Activated CD8-positive, alpha-beta memory T cell treated with anti-CD3 and anti-CD28 coated beads, Interleukin-2, amount 50 U/mL, for 24 hours (primary cell): ENCODE results near the gene TMEM45A.
"Not testable (repeated sequence)": the region's sequence is repeated elsewhere in the genome, so short reads cannot be mapped to it uniquely, and the experiment has no call there.

ENCODE experiments used
- DNase-seq: peaks from one replicate; pipeline ENCODE4 v3.0.0-alpha.2; 2020; ENCODE audit errors: extremely low read depth

Gene TMEM45A, protein sequence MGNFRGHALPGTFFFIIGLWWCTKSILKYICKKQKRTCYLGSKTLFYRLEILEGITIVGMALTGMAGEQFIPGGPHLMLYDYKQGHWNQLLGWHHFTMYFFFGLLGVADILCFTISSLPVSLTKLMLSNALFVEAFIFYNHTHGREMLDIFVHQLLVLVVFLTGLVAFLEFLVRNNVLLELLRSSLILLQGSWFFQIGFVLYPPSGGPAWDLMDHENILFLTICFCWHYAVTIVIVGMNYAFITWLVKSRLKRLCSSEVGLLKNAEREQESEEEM

DNA sequence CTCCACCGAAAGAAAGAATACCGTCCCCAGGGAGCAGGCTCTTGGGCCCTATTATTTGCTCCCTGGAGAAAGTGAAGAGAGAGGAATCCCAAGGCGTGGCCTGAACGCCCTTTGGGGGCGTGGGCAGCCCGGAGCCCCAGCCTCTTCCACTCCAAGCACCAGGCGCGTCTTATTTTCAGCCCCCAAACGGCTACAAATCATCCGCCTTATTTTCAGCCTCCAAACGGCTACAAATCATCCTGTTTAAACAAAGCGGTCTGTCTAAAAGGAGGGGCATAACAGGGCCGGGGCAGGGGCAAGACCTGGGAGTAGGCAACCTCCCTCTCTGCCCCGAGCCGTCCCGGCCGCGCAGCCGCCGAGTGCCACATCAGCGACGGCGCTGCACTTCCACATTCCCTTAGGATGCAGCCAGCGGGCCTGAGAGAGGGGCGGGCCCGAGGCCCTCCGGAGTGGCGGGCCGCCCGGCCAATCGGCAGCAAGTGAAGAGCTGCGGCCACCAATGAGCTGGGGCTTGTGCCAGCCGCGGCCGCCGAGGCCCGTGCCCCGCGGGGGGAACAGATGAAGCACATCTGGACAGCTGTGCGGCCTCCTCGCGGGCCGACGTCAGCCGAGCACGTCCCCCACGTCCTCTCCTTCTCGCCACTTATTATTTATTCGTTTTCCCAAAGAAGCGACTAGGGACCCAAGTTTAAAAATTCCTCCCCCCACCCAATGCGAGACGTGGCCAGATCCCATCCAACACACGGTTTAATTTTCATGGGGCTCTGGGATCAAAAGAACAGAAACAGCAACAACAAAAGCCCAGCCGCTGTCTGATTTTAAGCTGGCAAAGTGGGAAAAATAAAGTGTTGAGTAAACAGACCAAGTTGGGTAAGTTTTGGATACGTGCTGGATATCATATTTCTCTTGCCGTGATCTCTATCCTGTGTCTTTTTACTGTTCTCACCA lies at the start of gene TMEM45A:
Gene TMEM45A (plus strand): TSS at position 561 of the 948 bp plus-strand sequence. CDS start 62,593 bp downstream, outside the sequence.
- DNase-seq: peak; percentile 51

DNA sequence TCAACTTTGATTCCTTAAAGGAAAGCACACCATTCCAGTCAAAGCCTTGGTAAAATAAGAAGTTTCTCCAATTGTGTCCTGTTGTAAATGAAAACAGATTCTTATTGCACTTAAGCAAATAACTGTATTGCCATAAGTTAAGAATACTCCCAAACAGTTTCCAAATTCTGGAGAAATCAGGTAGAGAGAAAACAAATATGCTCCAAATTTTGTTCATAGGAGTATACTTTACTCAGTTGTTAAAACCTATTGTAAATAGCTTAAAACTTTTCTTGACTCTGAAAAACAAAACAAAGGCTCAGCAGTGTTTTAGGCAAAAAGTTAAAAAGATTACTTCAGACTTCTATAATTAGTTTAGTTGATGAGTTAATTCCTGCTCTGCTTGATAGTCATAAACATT lies 48.7 kb upstream of the TMEM45A start:
- no peak for DNase-seq

DNA sequence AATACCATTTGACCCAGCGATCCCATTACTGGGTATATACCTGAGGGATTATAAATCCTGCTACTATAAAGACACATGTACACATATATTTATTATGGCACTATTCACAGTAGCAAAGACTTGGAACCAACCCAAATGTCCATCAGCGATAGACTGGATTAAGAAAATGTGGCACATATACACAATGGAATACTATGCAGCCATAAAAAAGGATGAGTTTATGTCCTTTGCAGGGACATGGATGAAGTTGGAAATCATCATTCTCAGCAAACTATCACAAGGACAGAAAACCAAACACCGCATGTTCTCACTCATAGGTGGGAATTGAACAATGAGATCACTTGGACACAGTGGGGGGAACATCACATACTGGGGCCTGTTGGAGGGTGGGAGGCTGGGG lies 45.4 kb upstream of the TMEM45A start:
- DNase-seq: not testable (repeated sequence)

DNA sequence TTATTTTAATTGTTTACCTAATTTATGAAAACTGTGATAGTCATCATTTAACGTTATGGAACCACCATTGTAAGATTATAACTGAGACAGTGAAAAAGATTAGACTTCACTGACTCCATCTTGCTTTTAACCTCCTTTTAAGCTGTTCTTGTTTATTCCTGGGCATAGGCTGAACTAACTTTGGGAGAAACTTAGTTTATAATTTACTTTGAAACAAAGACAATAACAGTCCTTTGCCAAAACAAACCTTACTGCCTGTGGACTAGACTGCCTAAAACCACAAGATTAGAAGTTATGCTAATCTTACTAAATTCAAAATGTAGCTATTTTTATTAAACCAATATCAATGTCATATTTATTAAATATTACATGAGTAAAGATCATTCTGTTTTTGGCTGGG lies 44.3 kb upstream of the TMEM45A start:
- DNase-seq: no peak

DNA sequence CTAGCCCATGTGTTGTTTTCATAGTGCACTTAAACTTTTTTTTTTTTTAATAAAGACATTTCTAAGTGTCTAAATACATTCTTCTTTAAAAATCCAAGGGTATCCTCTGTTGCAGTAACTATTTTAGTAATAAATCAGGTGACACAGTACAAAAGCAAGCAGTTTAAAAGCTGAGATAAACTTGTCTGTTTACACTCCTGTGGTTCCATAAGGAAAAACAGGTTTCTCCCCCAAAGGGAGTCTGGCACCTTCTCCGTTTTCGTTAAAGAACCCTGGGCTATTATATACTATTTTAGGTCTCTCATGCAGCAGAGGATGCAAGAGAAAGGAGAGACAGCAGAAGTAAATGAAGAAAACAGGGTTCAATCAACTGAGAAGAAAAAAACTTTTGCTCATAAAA lies 43.2 kb upstream of the TMEM45A start:
- no peak for DNase-seq

DNA sequence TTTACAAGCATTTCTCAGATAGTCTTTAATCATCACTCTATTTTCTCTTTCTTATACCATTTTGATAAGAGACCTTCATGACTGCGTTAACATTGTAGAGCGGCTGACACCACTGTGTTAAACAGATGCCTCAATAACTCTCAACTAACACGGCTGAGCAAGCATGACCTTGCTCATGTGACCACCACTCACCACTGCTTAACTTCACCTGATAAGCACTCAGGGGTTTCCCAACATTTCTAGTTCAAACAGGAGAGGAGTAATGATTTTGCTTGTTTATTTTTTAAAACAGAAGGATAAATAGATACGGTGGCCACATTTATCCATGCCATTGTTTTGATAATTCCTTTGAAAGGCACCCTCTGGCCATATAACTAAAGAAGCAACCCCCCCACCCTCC lies 37.7 kb upstream of the TMEM45A start:
- DNase-seq: no peak

DNA sequence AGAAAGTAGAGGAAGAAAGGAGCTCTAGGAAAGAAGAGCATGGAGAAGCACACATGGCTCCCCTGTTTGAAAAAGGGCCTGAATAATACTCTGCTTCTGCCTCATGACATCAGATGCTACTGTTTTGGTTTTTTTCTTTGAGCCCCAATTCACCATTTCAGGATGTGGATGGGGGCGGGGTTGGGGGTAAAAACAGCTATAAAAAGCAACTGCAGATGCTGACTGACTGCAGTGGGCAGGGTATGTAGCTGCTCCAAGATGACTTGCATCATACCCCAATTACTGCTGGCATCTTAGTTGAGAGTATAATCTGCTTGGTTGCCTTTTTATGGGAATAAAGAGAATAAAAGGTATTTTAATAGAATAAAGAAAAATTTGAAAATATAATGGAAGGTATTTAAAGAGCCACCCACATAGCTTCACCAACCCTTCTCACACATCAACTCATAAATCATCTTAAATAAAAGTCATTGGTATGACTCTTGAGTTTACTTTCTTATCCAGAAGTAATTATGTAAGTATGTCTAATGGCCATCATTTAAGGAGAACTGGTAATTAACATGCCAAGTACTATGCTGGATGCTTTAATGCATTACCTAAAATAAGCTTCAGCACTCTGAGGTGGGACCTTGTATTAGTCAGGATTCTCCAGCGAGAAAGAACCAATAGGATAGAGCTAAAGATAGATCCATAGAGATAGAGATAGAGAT lies 36.4 kb upstream of the TMEM45A start:
- DNase-seq: no peak

DNA sequence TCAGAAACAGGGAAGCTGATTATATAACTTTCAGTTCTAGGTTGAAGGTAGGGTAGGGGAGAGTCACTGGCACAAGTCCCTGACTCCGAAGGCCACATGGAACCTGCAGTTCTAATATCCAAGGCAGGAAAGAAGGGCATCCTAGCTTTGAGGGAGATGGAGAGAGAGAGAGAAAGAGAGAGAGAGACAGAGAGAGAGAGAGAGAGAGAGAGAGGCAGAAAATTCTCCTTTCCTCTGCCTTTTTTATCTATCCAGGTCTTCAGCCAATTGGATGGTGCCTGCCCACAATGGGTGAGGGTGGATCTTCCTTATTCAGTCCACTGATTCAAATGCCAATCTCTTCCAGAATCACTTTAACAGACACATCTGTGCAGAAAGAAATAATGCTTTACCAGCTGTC lies 35.7 kb upstream of the TMEM45A start:
- no peak for DNase-seq

DNA sequence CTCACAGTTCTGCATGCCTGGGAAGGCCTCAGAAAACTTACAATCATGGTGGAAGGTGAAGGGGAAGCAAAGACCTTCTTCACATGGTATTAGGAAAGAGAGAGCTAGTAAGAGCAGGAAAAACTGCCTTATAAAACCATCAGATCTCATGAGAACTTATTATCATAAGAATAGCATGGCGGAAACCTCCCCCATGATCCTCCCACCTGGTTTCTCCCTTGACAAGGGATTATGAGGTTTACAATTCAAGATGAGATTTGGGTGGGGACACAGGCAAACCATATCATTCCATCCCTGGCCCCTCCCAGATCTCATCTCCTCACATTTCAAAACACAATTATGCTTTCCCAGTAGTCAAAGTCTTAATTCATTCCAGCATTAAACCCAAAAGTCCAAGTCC lies 34.6 kb upstream of the TMEM45A start:
- DNase-seq: no peak

DNA sequence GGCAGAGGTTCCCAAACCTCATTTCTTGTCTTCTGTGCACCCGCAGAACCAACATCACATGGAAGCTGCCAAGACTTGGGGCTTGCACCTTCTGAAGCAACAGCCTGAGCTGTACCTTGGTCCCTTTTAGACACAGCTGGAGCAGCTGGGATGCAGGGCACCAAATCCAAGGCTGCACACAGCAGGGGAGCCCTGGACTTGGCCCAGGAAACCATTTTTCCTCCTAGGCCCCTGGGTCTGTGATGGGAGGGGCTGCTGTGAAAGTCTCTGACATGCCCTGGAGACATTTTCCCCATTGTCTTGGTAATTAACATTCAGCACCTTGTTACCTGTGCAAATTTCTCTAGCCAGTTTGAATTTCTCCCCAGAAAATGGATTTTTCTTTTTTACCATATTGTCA lies 33.6 kb upstream of the TMEM45A start:
- no peak for DNase-seq

DNA sequence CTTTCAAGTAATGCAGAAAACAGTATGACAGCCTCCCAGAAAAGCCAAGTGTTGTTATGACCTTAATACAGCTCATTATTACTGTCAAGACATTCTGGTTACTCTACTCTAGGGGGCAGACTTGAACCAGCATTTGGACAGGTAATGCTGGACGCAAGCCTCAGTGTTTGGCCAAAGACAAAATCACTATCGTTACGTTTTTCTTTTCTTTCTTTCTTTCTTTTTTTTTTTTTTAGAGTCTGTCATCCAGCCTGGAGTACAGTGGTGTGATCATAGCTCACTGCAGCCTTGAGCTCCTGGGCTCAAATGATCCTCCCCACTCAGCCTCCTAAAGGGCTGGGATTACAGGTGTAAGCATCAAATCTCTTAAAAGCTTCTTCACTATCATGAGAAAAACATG lies 29.4 kb upstream of the TMEM45A start:
- no peak for DNase-seq

DNA sequence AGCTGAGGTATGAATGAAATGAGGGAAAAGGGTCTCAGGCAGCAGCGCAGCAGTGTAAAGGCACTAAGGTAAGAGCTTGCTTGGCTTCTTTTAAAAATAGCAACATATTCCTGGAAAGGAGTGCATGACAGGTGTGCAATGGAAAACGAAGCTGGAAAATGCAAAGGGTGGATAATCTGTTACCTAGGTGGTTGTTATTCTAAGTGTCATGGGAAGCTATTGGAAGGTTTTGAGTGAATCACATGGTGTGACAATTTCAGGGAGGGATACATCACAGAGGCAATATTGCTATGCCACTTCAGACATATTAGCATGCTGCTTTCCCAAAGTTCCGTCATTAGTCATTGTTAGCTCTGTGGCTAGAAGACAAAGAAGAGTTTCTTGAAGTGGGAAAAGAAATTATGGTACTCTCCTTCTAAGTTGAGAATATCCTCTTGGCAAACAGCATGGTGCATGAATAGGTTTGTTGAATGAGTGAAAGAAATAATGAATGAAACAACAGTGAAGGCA lies 28.7 kb upstream of the TMEM45A start:
- DNase-seq: no peak

DNA sequence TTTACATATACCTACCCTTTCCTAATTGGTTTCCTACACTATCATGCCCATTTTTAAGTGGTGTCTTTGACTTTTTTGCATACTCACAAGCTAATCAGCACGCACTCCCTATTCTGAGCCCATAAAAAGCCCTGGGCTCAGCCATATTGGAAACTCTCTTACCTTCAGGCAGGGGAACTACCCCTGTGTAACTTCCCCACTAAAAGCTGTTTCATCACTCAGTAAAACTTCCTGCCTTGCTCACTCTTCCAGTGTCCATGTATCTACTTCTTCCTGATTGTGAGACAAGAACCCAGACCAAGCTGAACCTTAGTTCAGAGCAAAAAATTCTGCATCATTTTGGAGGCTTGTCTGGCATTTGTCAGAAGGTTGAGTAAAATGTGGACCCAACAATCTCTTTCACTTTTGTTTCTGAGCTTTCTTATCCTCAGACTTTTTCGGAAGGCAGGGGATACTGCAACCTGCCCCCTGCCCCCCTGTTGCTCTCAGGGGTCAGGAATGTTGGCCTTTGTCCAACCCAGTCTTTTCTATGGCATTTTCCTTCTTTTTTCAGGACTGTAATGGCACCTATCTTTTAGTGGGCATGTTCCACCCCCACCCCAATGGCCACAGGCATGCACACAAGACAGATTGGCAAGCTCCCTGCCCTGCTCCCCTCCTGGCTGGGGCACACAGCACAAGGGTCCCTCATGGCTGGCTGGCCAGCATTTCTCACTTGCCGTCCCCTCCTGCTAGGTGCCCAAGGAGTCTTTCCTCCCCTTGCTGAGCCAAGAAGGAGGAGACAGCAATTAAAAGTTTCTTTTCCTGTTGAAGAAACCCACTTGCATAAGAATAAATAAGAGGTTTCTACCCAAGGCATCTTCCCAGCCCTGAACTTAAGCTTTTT lies 26.3 kb upstream of the TMEM45A start:
- no peak for DNase-seq

DNA sequence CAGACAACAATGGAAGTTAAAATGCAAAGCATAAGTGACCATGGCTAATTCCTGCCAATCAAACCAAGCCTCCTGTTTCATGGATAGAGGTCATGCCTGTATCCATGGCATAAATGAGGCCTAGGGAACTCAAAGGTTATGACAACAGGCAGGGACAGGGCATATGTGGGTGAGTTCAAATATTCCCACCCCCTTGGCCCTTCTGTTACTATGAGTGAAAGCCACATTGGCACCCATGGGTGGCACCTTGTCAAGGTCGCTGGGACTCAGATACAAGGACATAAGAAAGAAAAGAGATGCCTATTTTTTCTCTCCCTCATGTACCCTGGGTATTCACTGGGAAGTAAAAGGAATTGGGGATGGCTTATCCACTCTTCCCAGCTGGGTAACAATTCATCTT lies 25.3 kb upstream of the TMEM45A start:
- no peak for DNase-seq

DNA sequence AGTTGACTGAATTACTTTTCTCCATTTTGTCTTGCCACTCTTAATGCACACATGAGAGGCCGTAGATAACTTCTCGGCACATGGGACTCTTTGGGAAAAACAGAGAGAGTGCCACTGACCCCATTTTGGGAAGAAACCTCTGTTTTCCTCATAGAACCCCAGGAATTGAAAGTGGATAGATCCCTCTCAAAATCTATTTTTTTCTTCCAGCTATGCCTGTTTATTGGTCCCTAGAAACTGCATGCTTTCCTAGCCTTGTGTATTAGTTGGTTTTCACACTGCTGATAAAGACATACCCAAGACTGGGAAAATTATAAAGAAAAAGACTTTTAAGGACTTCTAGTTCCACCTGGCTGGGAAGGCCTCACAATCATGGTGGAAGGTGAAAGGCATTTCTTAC lies 23.7 kb upstream of the TMEM45A start:
- no peak for DNase-seq

DNA sequence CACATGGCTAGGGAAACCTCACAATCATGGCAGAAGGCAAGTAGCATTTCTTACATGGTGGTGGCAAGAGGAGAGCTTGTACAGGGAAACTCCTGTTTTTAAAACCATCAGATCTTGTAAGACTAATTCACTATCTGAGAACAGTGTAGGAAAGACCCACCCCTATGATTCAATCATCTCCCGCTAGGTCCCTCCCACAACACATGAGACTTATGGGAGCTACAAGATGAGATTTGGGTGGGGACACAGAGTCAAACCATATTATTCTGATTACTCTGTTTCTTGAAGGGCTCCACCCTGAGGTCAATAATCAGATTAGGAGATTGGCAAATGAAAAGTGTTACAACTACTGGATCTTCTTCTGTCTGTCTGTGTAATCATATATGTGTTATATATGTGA lies 21.5 kb upstream of the TMEM45A start:
- DNase-seq: no peak

DNA sequence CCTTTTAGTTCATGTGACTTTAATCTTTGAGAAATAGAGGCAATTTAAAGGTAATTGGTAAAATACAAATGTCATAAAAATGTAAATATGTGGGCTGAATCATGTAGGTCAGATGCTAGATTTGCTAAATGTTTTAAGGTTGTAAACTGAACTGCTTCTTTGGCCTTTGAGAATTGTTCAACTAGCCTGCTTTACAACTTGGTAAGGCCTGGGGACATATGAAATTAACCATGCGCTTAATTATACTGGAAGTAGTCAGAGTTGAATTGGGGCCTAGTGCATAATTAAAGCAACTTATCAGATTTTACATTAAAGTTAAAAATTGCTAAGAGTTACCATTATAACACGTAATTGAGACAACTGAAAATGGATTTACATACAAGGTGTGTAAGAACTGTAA lies 21.0 kb upstream of the TMEM45A start:
- no peak for DNase-seq

DNA sequence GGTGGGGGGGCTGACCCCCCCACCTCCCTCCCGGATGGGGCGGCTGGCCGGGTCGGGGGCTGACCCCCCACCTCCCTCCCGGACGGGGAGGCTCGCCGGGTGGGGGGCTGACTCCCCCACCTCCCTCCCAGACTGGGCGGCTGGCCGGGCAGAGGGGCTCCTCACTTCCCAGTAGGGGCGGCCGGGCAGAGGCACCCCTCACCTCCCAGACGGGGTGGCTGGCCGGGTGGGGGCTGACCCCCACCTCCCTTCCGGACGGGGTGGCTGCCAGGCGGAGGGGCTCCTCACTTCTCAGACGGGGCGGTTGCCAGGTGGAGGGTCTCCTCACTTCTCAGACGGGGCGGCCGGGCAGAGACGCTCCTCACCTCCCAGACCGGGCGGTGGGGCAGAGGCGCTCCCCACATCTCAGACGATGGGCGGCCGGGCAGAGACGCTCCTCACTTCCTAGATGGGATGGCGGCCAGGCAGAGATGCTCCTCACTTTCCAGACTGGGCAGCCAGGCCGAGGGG lies 14.5 kb upstream of the TMEM45A start:
- DNase-seq: not testable (repeated sequence)

DNA sequence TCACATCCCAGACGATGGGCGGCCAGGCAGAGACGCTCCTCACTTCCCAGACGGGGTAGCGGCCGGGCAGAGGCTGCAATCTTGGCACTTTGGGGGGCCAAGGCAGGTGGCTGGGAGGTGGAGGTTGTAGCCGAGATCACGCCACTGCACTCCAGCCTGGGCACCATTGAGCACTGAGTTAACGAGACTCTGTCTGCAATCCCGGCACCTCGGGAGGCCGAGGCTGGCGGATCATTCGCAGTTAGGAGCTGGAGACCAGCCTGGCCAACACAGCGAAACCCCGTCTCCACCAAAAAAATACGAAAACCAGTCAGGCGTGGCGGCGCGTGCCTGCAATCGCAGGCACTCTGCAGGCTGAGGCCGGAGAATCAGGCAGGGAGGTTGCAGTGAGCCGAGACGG lies 13.9 kb upstream of the TMEM45A start:
- not testable (repeated sequence) for DNase-seq

DNA sequence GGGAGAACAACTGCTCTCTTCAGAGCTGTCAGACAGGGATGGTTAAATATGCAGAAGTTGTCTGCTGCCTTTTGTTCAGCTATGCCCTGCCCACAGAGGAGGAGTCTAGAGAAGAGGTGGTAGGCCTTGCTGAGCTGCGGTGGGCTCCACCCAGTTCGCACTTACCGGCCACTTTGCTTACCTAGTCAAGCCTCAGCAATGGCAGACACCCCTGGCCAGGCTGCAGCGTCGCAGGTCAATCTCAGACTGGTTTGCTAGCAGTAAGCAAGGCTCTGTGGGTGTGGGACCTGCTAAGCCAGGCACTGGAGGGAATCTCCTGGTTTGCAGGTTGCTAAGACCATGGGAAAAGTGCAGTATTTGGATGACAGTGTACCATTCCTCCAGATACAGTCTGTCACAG lies 12.3 kb upstream of the TMEM45A start:
- DNase-seq: no peak

DNA sequence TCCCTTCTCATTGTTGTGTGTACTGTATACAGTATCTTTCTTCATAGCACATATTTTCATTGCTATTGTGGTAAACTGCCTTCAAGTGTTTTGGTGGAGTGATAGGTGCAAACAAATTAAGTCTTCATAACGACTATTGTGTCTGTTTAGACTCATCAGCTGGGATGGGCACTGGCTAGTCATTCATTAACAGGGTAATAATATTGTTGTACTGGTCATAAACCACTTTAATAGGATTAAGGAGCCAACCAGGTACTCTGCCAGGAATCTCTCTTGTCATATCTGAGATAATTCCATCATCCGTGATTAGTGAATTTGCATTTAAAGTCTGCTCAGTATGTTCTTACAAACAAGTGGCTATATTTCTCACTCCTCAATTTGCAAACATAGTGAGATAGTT lies 10.2 kb upstream of the TMEM45A start:
- no peak for DNase-seq
